ENCODE data around the gene AGXT. TPM values are rescaled to one million over a fixed set of nuclear protein-coding genes. Genes with fewer than 3 reads are reported as not detected.

AGXT gene
- total RNA-seq, 1 donor from 2014 or later: not detected

- DNase-seq (ENCODE audit: extremely low read depth, low read depth, low spot score): no peak
Measured at GRCh38 chr2:240925191-240925567, 56.6 kb downstream of the AGXT start.

- DNase-seq (ENCODE audit: extremely low read depth, low read depth, low spot score): no peak
Measured at GRCh38 chr2:240925568-240926515, 57.2 kb downstream of the AGXT start.

DNA sequence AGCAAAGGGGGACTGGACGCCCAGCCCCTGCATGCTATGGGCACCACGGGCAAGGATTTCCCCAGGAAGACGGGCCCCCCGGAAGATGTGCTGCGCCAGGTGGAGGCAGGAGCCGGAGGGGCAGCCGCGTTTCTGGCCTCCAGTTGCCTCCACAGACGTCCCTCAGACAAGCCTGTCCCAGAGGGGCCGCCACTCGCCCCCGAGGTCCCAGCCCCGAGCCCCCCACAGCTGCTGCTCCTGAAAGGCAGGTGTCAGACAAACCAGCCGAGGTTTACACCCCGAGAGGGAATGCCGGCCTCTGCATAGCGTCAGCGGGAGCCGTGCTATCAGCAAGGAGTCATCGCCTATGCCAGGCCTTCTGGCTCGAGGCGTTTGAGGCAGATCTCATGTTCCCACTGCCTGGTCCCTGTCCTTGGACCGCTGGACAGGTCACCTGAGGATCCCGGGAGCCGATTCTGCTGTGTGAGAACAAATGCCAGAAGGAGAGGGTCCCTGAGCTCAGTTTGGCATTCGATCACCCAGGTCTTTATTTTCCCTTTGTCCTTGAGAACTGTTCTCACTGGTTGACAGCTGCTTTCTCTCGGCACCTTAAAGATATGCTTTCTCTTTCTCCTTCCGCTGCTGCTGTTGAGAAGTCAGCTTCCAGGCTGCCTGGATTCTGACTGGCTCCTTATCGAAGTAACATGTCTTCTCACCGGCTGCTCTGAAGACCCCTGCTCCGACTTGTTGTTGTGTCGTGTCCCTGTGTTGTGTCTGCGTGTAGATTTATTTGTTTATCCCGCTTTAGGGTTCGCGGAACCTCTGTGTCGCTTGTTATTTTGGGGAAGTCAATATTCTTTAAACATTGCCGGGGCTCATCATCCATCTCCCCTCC lies 58.1 kb downstream of the AGXT start:
- DNase-seq (ENCODE audit: extremely low read depth, low read depth, low spot score): no peak

DNA sequence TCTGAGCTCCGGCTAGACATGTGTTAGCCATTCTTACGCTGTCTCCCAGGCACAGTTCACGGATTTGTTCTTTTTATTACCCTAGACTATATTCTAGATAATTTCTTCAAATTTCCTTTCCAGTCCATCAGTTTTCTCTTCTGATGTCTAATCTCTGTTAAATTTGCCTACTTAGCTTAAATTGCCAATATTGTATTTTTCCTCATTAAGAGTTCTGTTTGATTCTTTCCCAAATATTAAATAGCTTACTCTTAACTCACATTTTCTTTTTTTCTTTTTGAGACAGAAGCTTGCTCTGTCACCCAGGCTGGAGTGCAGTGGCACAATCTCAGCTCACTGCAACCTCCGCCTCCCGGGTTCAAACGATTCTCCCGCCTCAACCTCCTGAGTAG lies 58.8 kb downstream of the AGXT start:
- DNase-seq (ENCODE audit: extremely low read depth, low read depth, low spot score): no peak

- DNase-seq (ENCODE audit: extremely low read depth, low read depth, low spot score): no peak
Measured at GRCh38 chr2:240928476-240929363, 60.1 kb downstream of the AGXT start.

DNA sequence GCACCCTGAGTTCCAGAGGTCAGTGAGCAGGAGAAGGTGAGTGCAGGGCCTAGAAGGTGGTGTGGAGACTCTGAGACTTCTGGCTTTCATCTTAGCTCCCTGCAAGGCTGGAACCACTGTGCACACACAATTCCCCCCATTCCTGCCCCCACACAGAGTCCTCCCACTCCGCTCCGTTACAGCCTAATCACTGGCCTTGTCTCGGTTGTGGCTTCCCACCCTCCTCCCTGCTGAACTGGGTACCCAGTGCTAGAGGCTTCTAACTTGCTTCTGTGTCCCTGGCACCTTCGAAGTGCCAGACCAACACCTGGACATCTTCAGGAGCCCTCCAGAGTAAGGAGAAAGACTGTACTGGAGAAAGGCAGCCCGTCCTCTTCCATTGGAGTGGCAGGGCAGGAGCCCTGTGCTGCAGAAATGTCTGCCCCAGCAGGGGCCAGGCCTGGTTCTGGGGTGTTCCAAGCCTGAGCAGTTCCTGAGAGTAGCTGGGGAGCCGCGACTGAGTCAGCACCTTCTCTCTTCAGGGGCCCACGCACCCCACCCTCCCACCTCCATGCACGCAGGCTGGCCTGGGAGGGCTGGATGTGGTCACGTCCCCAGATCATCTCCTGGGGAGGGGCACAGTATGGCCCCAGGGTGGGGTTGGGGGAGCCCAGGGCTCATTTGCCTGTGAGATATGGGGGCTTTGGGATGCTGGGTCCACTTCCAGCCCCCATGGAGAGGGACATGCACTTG lies 60.9 kb downstream of the AGXT start:
- no peak for DNase-seq (ENCODE audit: extremely low read depth, low read depth, low spot score)

Other genes starting within 250 kb of the AGXT start
- gene GPR35, start 243.3 kb upstream of the AGXT start, total RNA-seq: 0.23 and 0.24 TPM in 2 replicates
- gene AQP12B, start 185.9 kb upstream of the AGXT start, total RNA-seq: not detected in 2 replicates
- gene AQP12A, start 177.0 kb upstream of the AGXT start, total RNA-seq: not detected in 2 replicates
- 0.97 and 1.2 TPM in 2 replicates for gene KIF1A, start 48.6 kb upstream of the AGXT start, total RNA-seq
- not detected in 2 replicates for gene MAB21L4, start 27.3 kb downstream of the AGXT start, total RNA-seq
- gene CROCC2, start 37.5 kb downstream of the AGXT start, total RNA-seq: not detected in 2 replicates
- gene SNED1, start 129.8 kb downstream of the AGXT start, total RNA-seq: 27.7 and 41.3 TPM in 2 replicates
- 26.1 and 28.2 TPM in 2 replicates for gene MTERF4, start 233.5 kb downstream of the AGXT start, total RNA-seq